Measurements from ENCODE around the gene KIF3B.
"Not testable (repeated sequence)": the region's sequence is repeated elsewhere in the genome, so short reads cannot be mapped to it uniquely, and the experiment has no call there.

GRCh38 chr20:32322260-32322659 is 44.8 kb downstream of the KIF3B start:
- TF ChIP-seq CTCF, POLR2A, POLR2AphosphoS5 (IDR thresholded peaks at IDR 0.05): not testable (repeated sequence)
